ENCODE measurements around the gene ABCD2. TPM values are rescaled to one million over a fixed set of nuclear protein-coding genes. Genes with fewer than 3 reads are reported as not detected.

ABCD2 gene
- total and polyA plus RNA-seq, 7 donors, result 0.04 to 0.34 (median 0.21) TPM

DNA sequence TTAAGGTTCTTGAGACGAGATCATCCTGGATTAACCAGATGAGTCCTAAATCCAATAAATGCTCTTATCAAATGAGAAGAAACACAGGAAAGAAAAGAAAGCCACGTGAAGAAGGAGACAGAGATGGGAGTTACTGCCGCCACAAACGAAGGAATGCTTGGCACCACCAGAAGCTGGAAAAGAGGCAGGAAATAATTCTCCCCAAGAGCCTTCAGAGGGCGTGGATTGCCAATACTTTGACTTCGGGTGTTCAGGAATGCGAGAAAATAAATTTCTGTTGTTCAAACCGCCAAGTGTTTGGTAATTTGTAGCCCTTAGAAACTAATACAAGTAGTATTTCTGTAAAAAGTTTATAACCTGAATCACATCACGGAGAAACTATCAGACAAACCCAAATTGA lies 31.3 kb downstream of the ABCD2 start:
- no peaks in the 10 kb centered on the region for H3K36me3 ChIP-seq (ENCODE audit: insufficient read depth in 1 of 2, low read depth in 1 of 2)
- TF ChIP-seq, protein P1, sequence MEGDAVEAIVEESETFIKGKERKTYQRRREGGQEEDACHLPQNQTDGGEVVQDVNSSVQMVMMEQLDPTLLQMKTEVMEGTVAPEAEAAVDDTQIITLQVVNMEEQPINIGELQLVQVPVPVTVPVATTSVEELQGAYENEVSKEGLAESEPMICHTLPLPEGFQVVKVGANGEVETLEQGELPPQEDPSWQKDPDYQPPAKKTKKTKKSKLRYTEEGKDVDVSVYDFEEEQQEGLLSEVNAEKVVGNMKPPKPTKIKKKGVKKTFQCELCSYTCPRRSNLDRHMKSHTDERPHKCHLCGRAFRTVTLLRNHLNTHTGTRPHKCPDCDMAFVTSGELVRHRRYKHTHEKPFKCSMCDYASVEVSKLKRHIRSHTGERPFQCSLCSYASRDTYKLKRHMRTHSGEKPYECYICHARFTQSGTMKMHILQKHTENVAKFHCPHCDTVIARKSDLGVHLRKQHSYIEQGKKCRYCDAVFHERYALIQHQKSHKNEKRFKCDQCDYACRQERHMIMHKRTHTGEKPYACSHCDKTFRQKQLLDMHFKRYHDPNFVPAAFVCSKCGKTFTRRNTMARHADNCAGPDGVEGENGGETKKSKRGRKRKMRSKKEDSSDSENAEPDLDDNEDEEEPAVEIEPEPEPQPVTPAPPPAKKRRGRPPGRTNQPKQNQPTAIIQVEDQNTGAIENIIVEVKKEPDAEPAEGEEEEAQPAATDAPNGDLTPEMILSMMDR (IDR thresholded peaks at IDR 0.05), result no peak
- WGBS, 3 donors, result 33 to 50% (median 39%) methylated on average over 9 of the region's 9 CpGs
- H3K4me3 ChIP-seq, result no peak overlapping the region
- DNase-seq, result no peak
- intact Hi-C loops (cut with DNase I), result loop anchor here in 1 of 2 donors (10.0 kb wide), 1 partner anchor 106 kb away; no protein-coding TSS in a partner anchor
- no peak for ATAC-seq
- no peaks in the 10 kb centered on the region for H3K27me3 ChIP-seq (ENCODE audit: insufficient read depth in 3 of 3, low read length in 2 of 3)
- H3K9me3 ChIP-seq, result no peaks in the 10 kb centered on the region
- no peak overlapping the region for H3K27ac ChIP-seq
- H3K4me1 ChIP-seq, result no peaks in the 10 kb centered on the region

DNA sequence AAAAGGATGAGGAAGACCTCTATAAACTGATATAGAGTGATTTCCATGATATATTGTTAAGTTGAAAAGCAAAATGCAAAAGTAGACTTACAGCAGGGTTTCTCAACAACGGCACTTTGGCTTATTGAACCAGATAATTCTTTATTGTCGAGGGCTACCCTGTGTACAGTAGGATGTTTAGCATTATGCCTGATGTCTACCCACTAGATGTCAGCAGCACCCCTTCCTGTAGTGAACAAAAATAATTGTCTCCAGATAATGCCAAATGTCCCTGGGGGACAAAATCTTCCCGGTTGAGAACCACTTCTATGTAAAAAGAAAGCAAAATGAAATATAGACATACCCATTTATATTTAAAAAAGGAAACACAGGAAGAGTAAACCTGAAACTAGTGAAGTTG lies 32.4 kb downstream of the ABCD2 start:
- no peaks in the 10 kb centered on the region for H3K9me3 ChIP-seq
- intact Hi-C loops (cut with DNase I), result loop anchor here in 1 of 2 donors (10.0 kb wide), 1 partner anchor 108 kb away; no protein-coding TSS in a partner anchor
- ATAC-seq, result peak in 2 of 4 donors; percentile 54 to 60
- 32 to 44% (median 34%) methylated on average over 3 of the region's 3 CpGs for WGBS, 3 donors
- no peak overlapping the region for H3K27ac ChIP-seq
- no peaks in the 10 kb centered on the region for H3K4me1 ChIP-seq
- no peaks in the 10 kb centered on the region for H3K27me3 ChIP-seq (ENCODE audit: insufficient read depth in 3 of 3, low read length in 2 of 3)
- TF ChIP-seq, protein P1 (IDR thresholded peaks at IDR 0.05), result no peak
- DNase-seq, result no peak
- H3K4me3 ChIP-seq, result no peak overlapping the region
- no peaks in the 10 kb centered on the region for H3K36me3 ChIP-seq (ENCODE audit: insufficient read depth in 1 of 2, low read depth in 1 of 2)

DNA sequence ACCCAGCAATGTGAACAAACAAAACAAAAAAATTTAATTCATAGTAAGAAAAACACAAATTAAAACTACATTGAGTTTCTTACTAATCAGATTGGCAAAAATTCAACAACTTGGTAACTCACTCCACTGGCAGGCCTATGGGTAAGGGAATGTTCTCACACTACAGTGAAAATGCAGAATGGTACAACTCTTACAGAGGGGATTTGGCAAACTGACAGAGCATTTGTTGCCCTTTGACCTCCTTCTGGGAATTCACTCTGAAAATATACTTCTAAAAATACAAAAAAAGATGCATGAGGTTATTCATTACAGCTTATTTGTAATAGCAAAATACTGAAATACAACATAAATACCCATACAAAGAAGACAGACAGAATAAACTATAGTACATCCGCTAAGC lies 32.8 kb downstream of the ABCD2 start:
- Histone ChIP-seq H3K27me3 (ENCODE audit: insufficient read depth in 3 of 3, low read length in 2 of 3) (no peaks in the 10 kb centered on the region), H3K4me3 (no peak overlapping the region), H3K4me1 (no peaks in the 10 kb centered on the region), H3K36me3 (ENCODE audit: insufficient read depth in 1 of 2, low read depth in 1 of 2) (no peaks in the 10 kb centered on the region), H3K27ac (no peak overlapping the region), H3K9me3 (no peaks in the 10 kb centered on the region)
- WGBS, 3 donors, result 83 to 94% (median 88%) methylated on average over 1 of the region's 1 CpG
- TF ChIP-seq, protein P1 (IDR thresholded peaks at IDR 0.05), result no peak
- DNase-seq, result no peak
- ATAC-seq, result no peak
- intact Hi-C loops (cut with DNase I), result loop anchor here in 1 of 2 donors (10.0 kb wide), 1 partner anchor 108 kb away; no protein-coding TSS in a partner anchor

DNA sequence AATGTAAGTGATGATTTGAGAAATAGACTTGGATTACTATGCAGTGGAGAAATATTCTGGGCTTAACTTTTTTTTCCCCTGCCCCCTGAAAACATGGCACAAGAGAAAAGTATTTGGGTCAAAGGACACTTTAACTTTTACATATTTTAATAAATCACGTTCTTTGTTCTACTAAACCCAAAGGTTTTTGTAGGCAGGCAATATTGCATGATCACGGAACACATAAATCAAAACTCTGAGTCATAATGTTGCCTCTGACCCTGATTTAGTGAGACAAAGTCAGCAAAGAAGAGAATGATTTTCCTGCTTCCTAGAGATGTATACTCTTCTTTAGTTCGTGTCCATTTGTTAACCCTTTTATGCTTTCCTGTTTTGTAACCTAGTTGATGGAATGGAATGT lies 38.0 kb downstream of the ABCD2 start:
- Histone ChIP-seq H3K4me1 (no peaks in the 10 kb centered on the region), H3K36me3 (ENCODE audit: insufficient read depth in 1 of 2, low read depth in 1 of 2) (no peaks in the 10 kb centered on the region), H3K27ac (no peak overlapping the region), H3K27me3 (ENCODE audit: insufficient read depth in 3 of 3, low read length in 2 of 3) (no peaks in the 10 kb centered on the region), H3K4me3 (no peak overlapping the region), H3K9me3 (no peaks in the 10 kb centered on the region)
- DNase-seq (no peak), ATAC-seq (no peak)
- TF ChIP-seq, protein P1 (IDR thresholded peaks at IDR 0.05), result no peak
- intact Hi-C loops (cut with DNase I), result loop anchor here in 1 of 2 donors (10.0 kb wide), 1 partner anchor 113 kb away; no protein-coding TSS in a partner anchor
- 30 to 33% (median 31%) methylated on average over 3 of the region's 3 CpGs for WGBS, 3 donors

DNA sequence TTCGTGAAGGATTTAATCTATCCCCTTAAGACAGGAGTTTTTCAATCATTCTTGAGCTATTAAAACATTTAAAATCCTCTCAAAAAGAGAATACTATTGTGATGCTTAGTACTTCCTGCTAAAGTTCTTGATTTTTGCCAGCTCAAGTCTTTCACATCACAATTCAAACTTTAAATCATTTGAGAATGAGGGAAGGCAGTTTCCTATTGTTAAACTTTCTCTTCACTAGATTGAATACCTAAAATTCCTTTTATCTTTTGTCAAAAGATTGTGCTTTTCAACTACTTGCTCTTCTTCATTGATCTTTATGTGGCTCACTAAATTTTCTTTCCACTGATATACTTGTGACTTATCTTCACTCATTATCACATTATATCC lies 44.1 kb downstream of the ABCD2 start:
- Histone ChIP-seq H3K9me3 (no peaks in the 10 kb centered on the region), H3K36me3 (ENCODE audit: insufficient read depth in 1 of 2, low read depth in 1 of 2) (no peaks in the 10 kb centered on the region), H3K4me1 (no peaks in the 10 kb centered on the region), H3K4me3 (no peak overlapping the region), H3K27me3 (ENCODE audit: insufficient read depth in 3 of 3, low read length in 2 of 3) (no peaks in the 10 kb centered on the region), H3K27ac (no peak overlapping the region)
- ATAC-seq, result no peak
- DNase-seq, result no peak
- intact Hi-C loops (cut with DNase I), result no loop called here
- 54 to 71% (median 55%) methylated on average over 1 of the region's 1 CpG for WGBS, 3 donors
- TF ChIP-seq, protein P1 (IDR thresholded peaks at IDR 0.05), result no peak

Measured in psoas muscle (tissue), 8 donors.